NCI-H2171 treated with DMSO at 0.1 percent for 48 hours (cell line): ENCODE measurements around the gene ATF6B.
"Not testable (repeated sequence)": the region's sequence is repeated elsewhere in the genome, so short reads cannot be mapped to it uniquely, and the experiment has no call there.

Source experiments
- DNase-seq: peaks from one replicate; lab custom pipeline; 2025; lab: John Stamatoyannopoulos, UW

ATF6B gene

GRCh38 chr6:32154514-32155161 lies 26.6 kb upstream of the ATF6B start:
- DNase-seq = peak; percentile 69

DNA sequence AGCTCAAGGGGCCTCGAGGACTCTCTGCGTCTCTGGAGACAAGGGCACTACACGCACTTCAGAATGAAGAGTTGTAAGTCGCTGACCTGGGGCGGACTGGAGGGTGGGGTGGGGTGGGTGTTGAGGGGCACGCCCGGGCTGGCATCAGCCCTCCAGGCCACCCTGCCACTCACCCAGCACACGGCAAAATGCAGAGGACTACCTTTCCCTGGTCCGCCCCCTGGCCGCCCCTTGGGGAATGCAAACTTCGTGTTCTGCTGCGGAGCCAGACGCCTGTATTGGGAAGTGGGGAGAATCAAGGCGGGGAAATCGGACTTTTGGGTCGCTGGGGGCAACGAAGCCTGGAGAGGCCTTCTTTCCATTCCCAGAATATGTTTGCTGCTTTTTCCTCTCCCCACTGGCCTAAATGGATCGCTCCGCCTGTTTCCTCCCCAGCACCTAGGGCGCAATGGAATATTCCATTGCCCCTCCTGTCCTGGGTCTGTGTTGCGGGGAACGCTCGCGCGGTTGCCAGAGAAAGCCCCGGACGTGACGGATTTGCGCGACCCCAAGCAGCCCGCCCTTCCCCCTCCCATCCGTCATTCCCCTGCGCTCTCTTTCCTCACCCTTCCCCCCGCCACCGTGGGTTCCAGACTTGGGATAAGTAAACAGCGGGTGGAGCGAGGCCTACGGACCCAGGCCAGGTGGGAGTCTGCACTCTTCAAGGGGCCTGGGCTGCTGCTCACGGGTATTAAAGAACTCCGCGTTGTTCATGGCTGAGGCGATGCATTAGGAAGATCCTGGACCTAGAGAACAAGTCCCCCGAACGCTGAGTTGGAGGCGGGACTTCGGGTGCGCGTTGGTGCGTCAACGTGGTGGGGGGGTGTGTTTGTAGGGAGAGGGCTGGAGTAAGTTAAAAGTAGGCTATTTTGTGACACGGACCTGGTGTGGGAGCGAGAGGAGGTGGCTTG lies 25.8 kb upstream of the ATF6B start, which contains the start of gene PPT2:
TSS of gene PPT2 (plus strand) at position 578 of the 950 bp plus-strand sequence. CDS start 454 bp downstream, outside the sequence.
- peak; percentile 94 for DNase-seq

DNA sequence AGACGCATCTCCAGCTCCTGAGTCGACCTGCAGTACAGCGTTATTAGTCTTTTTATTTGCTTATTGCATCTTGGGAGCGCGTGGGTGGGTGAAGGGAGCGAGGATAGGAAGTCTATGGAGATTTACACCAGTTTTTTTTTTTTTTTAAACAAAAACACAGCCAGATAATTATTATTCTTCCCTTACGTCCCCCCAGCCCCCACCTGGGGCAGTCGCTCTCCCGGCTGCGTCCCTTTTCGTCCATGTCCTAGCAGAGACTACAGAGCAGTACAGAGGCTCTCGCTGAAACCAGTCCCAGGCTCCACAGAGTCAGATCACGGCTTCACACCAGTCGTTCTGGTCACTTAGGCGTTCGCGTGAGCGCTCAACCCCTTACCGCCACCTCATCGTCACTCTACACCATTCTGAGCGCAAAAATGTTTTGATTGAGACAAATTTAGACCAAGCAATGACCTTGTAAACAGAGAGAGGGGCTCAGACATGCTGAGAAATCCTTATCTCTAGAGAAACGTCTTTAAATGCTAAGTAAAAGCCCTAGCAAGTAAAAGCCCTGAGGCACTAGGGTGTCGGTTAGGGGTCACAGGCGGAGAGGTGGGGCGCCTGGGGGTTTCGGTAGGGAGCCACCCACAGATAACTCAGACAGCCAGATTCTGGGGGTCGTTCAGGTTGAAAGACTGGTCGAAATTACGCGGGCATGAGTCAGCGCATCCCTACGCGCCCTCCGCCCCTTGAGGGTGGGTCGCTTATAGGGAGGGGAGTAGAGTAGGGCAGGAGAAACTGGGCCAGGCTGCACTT lies 24.9 kb upstream of the ATF6B start:
- DNase-seq = no peak

GRCh38 chr6:32151863-32152768 lies 24.1 kb upstream of the ATF6B start, which contains the start of gene PRRT1:
Gene PRRT1 (minus strand): TSS chr6:32151939. CDS start chr6:32151827, 112 bp downstream.
- DNase-seq = no peak

- DNase-seq = peak; percentile 60
Measured at GRCh38 chr6:32151181-32151862, 23.3 kb upstream of the ATF6B start.

DNA sequence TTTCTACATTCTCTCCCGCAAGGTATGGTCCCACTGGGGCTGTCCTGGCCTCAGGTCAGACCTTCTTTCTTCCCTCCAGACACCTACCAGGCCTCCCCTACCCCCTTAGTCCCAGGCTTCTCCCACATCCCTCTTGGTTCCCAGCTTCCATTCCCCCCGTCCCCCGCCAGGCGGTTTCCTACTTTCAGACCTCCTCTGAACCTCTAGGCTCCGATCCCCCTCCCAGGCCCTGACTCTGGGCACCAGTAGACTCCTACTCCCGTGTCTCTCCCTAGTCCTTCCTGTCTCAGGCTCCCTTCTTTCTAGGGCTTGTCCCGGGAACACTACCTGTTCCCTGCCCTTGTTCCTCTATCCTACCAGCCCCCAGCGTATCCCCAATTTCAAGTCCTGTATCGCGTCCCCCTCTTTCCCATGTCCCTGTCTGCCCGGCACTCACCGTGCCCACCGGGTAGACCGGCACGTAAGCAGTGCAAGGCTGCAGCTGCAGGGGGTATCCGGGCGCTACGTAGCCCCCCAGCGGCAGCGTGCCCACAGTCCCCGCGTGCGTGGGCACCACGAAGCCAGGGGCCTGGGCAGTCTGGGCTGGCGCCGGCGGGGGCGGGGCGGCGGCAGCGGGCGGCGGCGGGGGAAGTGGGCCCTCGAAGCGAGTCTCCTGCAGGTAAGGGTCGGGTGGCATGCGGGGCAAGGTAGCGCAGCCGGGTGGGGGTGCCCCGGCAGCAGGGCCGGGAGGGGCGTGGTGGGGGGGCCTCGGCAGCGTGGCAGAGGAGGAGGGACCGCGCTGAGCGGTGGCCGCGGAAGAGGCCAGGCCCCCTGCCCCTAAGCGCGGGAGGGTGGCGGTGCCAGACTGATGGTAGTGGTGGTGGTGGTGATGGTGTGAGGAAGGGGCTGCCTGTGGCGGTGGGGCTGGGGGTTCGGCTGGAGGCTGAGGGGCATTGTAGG lies 22.2 kb upstream of the ATF6B start:
- DNase-seq = no peak

- no peak for DNase-seq
Measured at GRCh38 chr6:32149092-32149755, 21.2 kb upstream of the ATF6B start.

GRCh38 chr6:32148289-32149091 lies 20.4 kb upstream of the ATF6B start:
- no peak for DNase-seq

- no peak for DNase-seq
Measured at GRCh38 chr6:32147401-32148132, 19.5 kb upstream of the ATF6B start.

DNA sequence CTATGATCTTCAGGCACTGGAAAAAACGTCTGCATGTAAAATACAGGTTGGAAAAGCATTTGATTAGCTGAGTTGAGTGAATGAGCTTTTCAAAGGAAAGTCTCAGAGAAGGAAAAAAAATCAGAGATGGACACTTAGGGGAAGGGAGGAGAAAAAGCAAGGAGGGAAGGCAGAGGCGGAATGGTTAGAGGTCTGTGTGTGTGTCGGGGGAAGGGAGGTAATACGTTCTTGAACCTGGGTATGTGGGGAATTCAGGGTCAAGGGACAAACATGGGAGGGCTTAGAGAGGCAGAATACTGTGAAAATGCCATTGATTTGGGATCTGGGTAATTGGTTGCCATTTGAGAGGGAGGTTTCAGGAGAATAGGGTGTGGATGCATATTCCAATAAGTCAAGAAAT lies 18.6 kb upstream of the ATF6B start:
- no peak for DNase-seq

DNA sequence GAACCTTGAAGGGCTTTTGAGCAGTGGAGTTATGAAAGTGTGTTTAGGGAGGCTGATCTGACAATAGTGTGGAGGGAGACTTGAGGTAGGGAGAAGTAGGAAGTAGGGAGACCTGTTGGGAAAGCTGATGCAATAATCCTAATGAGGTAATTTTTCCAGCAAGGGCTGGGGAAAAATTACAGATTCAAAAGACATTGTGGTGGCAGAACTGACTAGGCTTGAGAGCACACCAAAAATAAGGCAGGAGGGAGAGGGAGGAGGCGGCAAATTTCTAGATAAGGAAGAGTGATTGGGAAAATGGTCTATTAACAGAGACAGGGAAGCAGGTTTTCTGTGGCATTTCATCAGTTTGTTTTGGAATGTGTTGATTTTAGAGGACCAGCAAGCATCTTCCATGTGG lies 18.2 kb upstream of the ATF6B start:
- DNase-seq = no peak

- not testable (repeated sequence) for DNase-seq
Measured at GRCh38 chr6:32144238-32144637, 16.2 kb upstream of the ATF6B start.

DNA sequence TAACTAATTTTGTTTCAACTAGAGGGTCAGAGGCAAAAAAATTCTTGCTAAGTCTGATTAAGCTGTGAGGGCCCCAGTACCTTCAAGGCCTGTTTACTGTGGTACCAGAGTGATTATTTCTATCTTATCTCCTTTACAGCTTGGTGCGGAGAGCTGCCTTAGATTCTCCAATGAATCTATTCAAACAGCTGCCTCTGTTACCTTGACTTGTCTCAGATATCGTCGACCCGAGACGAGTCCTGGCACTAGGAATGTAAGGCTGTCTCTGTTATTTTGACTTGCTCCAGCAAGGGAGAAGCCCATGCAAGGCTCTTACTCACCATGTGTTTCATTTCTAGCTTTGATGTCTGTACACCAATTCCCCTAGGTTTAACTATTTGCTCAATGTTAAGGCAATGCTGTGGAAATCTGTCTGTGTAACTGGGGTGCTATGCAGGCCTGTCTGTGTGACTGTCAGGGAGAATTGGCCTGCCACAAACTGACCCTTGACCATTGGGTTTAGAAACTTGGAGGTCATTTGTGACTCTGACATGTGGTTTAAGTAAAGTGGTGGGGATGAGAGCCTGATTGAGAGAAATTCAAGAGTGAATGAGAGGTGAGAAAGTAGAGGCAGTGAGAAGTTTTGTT lies 12.5 kb upstream of the ATF6B start:
- no peak for DNase-seq

- no peak for DNase-seq
Measured at GRCh38 chr6:32139590-32139989, 11.5 kb upstream of the ATF6B start.

DNA sequence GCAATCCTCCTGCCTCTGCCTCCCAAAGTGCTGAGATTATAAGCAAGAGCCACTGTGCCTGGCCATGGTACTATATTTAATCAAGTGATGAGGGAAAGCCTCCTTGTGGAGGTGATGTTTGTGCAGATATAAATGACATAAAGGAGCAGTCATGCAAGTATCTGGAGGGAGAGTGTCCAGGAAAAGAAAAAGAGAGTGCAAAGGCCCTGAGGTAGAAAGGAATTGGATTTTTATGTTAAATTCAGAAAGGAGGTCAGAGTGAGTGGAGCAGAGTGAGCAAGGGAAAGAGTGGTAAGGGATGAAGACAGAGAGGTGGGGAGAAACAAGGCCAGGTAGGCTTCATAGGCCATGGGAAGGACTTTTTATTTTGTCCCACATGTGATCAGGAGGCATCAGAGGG lies 9.4 kb upstream of the ATF6B start:
- DNase-seq = no peak

- DNase-seq = no peak
Measured at GRCh38 chr6:32133786-32134185, 5.7 kb upstream of the ATF6B start.

DNA sequence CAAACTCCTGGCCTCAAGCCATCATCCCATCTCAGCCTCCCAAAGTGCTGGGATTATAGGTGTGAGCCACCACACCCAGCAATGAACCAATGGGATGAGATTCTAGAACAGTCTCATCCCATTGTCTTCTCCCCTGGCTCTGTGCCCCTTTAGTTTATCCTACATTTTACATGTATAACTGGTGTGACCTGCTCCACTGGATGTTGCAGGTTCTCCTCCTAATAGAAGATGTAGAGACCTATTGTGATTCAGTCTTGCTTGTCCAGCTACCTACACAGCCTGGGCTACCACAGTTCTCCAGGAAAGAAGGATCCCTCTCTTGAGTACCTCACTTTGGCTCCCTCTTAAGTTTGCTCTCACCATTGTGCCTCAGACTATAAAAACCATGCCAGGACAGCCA lies 4.1 kb upstream of the ATF6B start:
- DNase-seq = no peak
